Suppressor macrophage treated with lipopolysaccharide for 1 hour (primary cell): ENCODE data around the gene OBI1.

ENCODE experiments used
- DNase-seq, 3 donors: peaks; one replicate each; pipeline ENCODE4 v3.0.0-alpha.2; 2020 to 2022

The OBI1 gene

DNA sequence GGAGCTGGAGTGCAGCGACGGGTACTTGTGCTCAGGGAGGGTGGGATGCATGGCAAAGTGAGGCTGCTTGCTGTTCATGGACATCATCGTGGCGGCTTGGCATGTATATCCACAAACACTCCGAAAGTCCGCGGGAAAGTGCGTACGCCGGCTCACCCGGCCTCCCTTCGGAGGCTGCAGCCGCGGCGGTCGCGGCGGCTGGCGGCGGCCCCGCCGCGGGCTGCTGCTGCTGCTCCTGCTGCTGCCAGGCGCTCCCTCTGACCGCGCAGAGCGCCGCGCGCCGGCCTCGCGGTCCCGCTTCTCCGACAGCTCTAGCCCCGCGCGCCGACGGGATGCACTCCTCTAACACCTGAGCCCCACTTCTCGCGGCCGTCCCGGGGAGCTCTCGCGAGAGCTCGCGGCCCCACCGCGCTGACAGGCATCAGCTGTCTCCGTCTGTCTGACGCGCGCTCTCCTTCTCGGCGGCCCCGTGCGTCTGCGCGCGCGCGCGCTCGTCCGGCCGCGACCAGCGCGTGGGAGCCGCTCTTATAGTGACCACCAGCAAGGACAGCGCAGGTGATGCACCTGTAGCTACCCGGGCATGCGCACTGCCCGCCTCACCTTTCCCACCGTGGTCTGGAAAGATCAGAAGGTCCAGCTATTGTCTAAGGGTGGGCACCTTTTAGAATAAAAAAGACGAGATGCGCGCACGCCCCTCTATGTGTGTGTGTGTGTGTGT lies 55.6 kb downstream of the OBI1 start, which contains the start of gene POU4F1:
Gene POU4F1 (minus strand): TSS at position 313 of the 718 bp plus-strand sequence. CDS start 226 bp downstream, at position 87.
- DNase-seq, result peak; percentile 46 to 66 (median 46)

DNA sequence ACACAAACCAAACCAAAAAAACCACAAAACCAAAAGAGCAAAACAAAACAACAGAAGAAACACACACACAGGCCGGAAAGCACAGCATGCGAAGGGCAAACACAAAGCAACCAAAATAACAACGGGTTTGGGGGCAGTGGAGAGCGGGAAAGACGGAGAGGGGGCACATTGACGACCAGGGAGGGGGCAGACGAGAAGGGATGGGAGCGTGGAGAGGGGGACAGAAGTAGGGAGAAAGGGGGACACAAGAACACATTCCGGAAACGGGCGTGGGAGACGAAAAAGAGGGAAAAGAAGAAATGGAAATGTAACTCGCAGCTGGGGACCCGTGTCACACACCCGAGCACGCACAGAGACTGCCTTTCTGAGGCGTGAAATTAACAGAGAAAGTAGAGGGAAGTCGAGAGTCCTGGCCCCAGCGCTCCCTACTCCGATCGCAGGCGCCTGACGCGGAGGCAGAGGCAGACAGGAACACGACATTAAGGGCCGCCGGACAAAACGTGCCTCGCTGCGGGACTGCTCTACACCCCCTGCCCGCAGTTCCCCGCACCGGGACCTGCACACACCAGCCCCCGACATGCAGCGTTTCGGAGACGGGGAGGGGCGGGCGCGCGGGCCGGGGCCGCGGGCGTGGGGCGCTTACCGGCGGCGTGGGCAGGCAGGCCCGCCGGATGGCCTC lies 56.3 kb downstream of the OBI1 start:
- peak; percentile 37 to 54 (median 51) for DNase-seq

DNA sequence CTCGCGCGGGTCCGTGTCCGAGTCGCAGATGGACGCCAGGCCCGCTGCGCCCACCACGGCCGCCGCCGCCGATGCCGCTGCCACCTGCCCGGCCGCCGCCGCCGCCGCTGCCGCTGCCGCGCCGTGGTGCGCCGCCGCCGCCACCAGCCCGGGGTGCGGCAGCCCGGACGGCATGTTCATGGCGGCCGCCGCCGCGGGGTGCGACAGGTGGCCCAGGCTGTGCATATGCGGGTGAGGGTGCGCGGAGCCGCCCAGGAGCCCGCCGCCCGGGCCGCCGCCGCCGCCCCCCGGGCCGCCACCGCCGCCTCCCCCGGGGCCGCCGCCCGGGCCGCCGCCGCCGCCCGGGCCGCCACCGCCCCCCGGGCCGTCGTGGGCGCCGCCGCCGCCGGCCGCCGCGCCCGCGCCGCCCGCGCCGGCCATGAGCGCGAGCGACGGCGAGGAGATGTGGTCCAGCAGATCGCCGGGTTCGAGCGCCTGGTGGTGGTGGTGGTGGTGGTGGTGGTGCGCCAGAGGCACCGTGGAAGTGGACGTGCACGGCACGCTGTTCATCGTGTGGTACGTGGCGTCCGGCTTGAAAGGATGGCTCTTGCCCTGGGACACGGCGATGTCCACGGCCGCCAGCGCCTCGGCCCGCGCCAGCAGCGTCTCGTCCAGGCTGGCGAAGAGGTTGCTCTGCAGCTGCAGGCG lies 56.9 kb downstream of the OBI1 start:
- DNase-seq, result no peak

DNA sequence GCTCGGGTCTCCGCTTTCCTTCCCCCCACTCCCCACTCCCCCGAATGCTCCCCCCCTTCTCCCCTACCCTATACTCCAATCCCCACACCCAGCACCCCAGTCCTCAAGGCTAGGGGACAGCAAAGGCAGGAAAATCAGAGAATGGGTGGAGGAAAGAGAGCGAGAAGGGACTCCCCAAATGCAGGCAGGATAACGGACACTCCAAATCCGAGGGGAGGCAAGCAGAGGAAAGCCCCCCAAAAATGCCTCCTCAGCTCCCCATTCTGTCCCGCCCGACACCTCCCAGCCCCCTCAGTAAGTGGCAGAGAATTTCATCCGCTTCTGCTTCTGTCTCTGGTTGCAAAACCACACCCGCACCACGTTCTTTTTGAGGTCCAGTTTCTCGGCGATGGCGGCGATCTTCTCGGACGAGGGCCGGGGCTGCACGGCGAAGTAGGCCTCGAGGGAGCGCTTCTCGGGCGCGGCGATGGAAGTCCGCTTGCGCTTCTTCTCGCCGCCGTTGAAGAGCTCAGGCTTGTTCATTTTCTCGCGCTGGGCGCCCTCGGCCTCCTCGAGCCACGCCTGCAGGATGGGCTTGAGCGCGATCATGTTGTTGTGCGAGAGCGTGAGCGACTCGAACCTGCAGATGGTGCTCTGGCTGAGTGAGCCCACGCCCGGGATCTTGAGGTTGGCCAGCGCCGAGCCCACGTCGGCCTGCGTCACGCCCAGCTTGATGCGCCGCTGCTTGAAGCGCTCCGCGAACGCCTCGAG lies 57.7 kb downstream of the OBI1 start:
- DNase-seq, result peak; percentile 45 to 56 (median 47)

DNA sequence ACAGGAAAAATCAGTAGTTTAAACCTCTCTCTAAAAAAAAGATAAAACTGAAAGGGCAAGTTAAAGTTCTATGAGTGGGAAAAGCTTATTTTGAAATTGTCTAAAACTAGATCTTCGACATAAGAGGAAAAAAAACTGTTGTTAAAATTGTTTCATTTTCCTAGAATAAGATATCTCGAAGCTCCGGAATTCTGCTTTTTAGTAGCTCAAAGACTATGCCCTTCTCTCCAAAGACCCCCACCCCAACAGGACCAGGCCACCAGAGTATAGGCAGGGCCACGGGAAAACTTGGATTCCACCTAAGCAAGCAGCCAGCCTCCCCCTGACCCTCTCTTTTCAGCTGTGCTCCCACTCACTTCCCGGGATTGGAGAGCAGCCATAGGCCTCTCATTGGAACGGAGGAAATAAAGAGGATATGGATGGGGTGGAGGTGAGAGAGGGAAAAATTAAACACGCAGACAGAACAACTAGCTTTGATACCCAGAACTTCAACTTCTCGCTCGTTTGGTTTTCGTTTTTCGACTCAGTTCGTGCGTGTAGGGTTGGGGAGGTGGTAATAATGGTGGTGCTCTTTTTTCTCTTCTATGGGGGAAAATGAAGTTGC lies 58.6 kb downstream of the OBI1 start:
- no peak for DNase-seq

DNA sequence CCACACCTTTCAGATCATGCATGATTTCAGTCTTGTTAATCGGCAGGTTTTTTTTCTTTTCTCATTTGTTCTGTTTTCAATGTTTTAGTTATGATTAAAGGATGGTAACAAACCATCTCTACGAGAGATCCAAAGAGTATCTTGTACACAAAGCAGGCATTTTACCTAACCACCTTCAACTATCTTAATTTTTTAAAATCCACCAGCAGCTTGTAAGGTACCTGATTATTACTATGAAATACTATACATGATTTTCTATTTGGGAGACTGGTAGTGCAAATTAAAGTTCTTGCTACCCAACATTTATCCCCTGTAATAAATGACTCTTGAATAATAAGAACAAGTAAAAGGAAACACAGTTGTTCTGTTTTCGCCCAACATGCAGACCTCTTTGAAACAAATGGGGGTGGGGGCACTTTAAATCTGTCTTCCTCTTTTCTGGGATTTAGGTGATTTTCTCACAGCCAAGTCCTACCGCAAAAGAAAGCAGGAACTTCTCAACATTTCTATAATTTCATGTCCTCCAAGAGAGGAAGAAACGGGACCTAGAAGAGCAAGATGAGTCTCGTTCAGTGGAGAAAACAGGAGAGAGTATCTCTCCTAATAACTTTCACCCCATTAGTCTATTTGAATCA lies 59.2 kb downstream of the OBI1 start:
- peak; percentile 50 to 64 (median 57) for DNase-seq

DNA sequence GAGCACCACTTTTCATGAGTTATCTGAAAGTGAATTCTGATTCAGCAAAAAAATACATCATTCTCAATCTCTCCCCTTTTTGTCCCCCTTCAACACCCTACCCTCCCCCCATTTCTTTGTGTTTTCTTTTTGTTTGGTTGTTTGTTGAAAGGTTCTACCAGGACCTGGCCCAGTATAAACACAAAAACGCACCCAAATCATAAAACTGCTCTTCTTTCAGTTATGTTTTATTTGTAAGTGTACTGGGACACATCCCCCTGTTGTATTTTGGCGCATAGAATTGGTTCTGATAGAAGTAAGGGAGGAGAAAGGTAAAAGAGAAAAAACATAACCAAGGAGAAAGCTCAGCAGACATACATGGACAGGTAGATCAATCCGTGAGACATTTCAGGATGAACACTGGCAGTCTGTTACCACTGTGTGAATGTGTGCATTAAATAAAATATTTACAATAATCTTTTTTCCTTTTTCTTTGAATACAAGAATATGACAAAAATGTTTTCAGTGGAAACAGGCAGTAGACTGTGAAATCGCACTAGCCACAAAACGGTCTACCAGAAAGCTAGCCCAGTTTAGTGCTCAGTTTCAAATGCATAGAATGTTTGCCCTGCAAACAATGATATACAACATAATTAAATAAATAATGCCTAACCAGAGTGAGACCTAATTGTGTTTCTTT lies 59.9 kb downstream of the OBI1 start:
- no peak for DNase-seq

DNA sequence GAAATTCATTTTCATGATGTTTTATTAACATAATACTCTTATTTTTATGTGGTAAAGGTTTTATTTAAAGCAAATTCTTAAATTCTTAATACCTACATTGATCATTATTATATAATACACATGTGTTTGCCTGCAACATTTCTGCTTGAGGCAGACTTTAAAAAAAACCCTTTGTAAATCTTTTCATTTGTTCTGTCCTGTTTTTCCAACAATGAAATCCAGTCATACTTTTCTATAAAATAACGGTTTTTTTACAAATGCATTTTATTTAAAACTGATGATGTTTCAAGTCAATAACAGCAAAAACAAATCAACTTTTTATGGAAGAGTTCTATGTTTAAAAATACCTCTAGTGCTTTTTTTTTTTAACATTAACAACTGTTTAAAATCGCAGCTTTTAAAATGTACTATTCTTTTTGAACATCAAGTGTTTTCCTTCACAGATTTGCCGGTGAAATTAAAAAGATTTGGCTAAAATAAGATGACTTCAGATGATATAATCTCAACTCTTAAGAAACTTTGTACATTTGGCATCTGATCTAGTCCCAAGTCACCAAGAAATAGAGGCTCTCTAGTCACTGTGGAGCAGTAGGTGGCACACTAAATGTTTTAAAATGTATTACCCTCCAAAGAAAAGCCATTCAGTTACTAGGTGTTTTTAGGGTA lies 60.7 kb downstream of the OBI1 start:
- DNase-seq, result no peak

DNA sequence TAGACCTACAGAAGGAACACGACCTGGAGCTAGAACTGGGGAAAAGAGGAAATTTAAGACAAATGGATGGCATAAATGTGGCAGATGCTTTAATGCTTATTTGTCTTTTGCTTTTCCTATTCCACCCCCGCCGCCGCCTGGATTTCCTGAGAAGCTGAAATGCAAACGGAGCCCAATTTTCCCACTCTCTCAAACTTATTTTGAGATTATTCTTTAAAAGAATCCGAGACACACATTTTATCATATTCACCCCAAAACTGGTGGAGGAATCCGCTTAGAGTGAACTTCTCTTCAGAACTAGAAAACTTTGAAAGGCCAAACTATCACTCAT lies 61.4 kb downstream of the OBI1 start:
- no peak for DNase-seq

DNA sequence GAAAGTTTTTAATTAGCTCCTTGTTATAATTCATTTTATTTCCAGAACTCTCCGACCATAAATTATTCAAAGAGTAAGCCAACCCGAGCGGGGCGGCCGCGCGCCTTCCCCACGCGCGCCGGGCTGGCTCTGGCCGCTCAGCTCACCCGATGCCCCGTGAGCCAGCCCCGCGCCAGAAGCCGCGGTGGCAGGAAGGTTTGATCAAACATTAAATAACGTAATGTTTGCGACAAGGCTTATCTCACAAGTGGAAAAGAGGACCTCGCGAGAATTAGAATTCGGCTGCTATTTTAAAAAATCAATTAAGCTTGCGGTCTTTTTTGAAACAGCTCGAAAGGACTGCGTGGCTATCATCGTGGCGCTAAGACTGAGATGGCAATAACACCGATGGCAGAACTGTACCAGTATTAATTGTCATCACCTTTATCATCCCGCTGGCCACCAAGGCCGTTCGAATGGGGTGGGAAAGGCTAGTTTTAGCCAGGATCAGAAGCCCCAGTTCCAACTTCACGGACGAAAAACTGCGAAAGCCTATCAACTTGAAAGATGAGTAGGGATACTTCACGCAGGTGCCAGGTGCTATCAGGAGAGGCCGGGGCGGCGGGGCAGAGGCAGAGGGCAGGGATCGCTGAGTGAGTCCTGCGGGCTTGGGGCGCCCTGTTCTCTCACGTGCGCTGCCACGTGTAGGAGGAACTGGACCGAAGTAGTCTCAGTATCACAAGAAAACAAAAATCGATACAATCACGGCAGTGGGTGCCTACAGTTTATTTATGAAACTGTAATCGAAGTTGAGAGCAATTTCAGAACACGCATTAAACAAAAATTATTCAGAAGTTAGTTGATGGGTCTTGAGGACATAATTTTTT lies 62.0 kb downstream of the OBI1 start:
- DNase-seq, result no peak

DNA sequence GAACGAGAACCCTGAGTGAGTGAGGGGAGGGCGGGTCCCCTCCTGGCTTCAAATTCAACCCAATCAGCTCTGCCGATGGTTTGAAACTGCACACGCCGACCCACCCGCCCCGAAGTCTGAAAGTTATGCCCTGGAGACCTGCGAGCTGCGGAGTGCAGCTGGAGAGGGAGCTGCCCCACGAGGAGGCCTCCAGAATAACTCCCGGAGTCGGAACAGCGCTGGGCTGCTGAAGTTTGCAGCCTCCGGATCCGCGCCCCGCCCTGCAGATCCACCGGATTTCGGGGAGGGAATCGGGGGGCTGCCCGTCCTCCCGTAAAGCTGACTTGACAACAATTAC lies 62.6 kb downstream of the OBI1 start:
- DNase-seq, result no peak

DNA sequence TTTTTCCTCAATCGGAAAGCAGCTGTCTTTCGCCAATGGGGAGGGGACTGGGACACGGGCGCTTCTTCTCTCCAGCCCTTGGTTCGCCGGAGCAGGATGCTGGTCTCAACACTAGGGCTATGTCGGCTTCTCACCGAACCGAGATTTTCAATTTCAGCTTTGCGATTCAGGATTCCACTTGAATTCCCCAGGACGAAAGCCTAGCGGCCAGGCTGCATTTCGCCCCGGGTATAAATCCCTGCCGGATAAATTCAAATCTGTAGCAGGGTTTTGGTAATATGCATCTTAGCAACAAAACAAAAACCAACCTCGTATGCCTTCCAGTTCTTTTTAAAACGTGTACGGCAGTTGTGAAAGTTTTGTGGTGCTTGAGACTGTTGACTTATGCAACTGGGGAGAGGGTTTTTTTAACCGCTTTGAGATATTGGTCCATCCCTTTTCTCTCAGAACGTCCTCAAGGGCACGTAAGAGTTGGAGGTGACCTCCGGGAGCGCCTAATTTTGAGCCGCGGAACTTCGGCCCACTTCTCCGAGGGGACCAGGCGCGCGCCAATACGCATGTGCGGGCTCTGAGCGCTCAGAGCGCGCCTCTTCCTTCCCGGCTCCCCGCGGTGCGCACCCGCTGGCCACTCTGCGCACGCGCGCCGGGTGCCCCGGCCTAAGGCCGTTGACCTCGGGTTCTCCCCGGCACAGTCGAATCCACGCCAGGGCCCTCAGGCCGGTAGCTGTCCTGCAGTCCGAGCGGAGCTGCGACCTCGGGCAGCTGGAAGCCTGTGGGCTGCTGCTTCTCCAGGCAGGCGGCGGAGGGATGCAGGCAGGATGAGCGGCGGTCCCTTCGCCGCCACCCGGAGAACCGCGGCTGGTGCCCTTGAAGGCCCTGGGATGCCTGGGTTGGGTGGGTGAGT lies 63.2 kb downstream of the OBI1 start:
- DNase-seq, result peak; percentile 69 to 88 (median 74)

DNA sequence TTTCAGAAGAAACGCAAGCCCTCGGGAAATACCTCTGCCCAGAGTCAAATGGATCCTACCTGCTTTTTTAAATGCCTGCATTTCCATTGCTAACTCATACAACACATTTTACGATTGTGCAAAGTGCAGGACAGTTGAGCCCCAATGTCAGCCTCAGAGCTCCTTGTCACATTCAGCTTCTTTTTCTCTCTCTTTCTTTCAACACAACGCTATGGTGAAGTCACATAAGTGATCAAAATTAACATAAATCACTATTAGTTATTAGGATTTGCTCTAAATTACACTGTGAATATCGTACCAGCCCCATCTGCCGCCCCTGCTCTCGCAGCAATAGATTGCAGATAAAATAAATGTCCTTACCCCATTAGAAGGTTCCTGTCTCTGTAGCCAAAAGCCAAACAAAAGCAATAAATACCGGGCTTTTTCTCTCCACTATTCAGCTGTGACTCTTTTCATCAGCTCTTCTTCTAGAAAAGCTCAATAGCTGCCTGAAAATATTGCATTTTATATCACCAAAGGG lies 64.4 kb downstream of the OBI1 start:
- DNase-seq, result no peak

DNA sequence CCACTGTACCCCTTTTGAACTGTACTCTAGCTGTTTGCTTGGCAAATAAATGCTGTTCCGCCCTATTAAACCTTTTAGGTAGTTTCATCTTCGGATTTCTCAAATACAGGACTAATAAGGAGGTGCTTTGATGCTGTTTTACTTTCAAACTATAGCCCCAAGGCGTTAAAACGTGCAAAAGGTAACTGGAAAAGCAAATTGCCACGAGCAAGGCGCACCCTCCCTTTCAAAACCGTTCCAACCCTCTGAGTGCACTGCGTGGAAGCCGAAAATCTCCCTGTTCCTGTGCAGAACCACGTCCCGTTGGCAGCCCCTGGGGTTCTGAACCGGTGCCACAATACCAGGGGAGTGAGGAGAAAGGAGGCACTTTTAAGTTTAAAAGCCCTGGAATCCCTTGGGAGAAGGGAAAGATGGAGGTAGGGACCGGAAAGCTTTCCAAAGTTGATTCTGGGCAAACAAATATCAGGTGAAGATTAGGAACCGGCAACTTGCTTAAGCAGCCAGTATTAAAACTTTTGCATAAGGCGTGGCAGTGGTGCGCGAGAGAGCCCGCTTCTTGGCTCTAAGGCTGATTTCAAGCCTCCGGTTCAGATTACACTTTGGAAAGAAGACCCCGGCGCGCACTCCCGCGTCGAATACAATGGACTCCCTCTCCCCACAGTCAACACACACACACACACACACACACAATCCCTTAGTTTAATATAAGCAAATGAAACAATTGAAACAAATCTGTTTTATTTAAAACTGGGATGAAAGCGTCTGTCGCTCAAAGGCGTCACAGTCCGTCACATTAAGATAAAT lies 65.1 kb downstream of the OBI1 start:
- no peak for DNase-seq

DNA sequence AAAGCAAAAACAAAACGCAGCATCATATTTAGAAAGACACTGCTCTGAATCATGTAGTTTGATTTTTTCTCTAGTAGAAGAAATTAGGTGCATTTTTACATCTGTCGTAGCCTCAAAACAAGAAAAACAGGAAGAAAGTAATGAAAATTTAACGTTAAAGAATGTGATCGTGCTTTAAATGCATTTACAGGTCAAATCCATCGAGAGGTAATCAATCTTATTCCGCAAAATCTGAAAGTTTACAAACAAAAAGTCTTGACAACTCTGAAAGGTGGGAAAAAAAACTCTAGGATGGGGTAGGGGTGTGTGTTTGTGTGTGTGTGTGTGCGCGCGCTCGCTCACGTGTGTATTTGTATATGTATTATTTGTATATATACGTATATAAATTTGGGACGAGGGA lies 65.8 kb downstream of the OBI1 start:
- no peak for DNase-seq

DNA sequence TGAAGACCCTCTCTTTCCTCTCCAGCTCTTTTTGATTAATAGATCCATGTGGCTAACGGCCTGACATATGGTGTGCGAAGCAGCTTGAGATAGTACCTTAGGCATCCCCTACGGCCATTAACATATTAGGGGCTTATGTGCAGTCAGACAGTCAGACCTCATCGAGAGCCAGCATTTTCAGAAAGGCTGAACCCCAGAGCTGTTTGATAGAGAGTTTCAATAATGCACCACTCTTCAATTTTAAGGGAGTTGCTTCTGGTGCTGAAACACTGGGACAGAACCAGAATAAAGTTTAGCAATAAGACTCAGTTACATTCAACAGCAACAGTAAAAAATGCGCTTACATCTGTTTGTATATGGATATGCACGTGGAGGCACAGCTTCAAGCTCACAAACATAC lies 66.4 kb downstream of the OBI1 start:
- DNase-seq, result no peak

DNA sequence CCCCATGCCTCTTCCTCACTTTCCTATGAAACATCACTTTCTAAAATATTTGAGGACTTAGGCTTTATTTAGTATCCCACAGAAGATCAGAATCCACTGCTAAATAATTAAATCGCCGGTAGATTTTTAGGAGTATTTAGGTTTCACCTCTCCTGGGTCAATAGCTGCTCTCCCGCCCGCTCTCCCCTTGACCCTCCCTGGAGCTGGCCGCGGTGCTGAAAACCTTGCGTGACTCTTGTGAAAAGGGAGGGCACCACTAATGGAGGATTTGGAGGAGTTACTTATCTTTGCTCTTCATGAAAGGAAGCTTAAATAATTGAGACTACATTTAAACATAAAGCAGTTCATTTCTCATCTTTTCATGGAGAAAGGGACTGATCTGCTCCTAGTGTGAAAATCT lies 69.7 kb downstream of the OBI1 start:
- DNase-seq, result peak; percentile 51 to 79 (median 66)

DNA sequence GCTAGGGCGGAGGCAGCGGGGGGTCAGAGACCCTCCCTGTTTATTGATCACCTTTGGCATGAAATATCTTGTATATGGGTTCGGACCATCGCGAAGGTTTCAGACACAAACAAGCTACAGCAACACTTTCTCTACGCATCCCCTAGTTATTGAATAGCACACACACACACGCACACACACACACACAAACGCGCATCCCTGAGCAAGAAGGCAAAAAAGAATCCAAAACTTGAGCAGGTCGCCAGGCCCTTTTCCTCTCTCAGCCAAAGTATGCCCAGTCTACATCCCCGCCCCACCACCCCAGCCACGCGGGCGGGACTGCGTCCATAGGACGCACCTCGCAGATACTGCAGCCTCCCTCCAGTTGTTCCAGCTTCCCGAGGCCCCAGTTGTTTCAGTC lies 71.6 kb downstream of the OBI1 start:
- DNase-seq, result no peak
